OCI-M2 (cell line): ENCODE measurements around the gene CD80.

Experiments used
- DNase-seq: peaks from one replicate; lab custom pipeline; 2025; ENCODE audit not compliant: unreplicated experiment; lab: John Stamatoyannopoulos, UW

The CD80 gene

GRCh38 chr3:119550192-119550910 is 9.1 kb downstream of the CD80 start:
- no peak for DNase-seq

GRCh38 chr3:119548341-119548740 is 11.1 kb downstream of the CD80 start:
- DNase-seq: no peak

GRCh38 chr3:119547227-119547626 is 12.2 kb downstream of the CD80 start:
- DNase-seq: no peak

GRCh38 chr3:119543147-119543546 is 16.3 kb downstream of the CD80 start:
- DNase-seq: no peak

GRCh38 chr3:119542168-119542767 is 17.1 kb downstream of the CD80 start:
- no peak for DNase-seq

- no peak for DNase-seq
These were observed 17.9 kb downstream of the CD80 start for GRCh38 chr3:119541547-119541946.

- DNase-seq: no peak
These were observed 20.6 kb downstream of the CD80 start for GRCh38 chr3:119538772-119539171.

- DNase-seq: no peak
These were observed 22.7 kb downstream of the CD80 start for GRCh38 chr3:119536757-119537156.

GRCh38 chr3:119534296-119534695 is 25.1 kb downstream of the CD80 start:
- DNase-seq: no peak

GRCh38 chr3:119531151-119531550 is 28.3 kb downstream of the CD80 start:
- DNase-seq: no peak

GRCh38 chr3:119530456-119530855 is 29.0 kb downstream of the CD80 start:
- DNase-seq: no peak

- DNase-seq: no peak
These were observed 29.5 kb downstream of the CD80 start for GRCh38 chr3:119529883-119530282.

- no peak for DNase-seq
These were observed 31.7 kb downstream of the CD80 start for GRCh38 chr3:119527714-119528113.

- no peak for DNase-seq
These were observed 34.3 kb downstream of the CD80 start for GRCh38 chr3:119524931-119525662.

GRCh38 chr3:119518026-119518425 is 41.4 kb downstream of the CD80 start:
- no peak for DNase-seq

- no peak for DNase-seq
These were observed 42.3 kb downstream of the CD80 start for GRCh38 chr3:119517112-119517511.

GRCh38 chr3:119514637-119515036 is 44.8 kb downstream of the CD80 start:
- DNase-seq: no peak

GRCh38 chr3:119510690-119511089 is 48.7 kb downstream of the CD80 start:
- no peak for DNase-seq

GRCh38 chr3:119508172-119508845 is 51.1 kb downstream of the CD80 start:
- DNase-seq: no peak

GRCh38 chr3:119507404-119507803 is 52.0 kb downstream of the CD80 start:
- DNase-seq: no peak

GRCh38 chr3:119506631-119507030 is 52.8 kb downstream of the CD80 start:
- DNase-seq: no peak

GRCh38 chr3:119500901-119501300 is 58.5 kb downstream of the CD80 start:
- no peak for DNase-seq
